GM18508 (cell line): Measurements from ENCODE around the gene LAP3.

Experiments used
- ATAC-seq: cut with Tn5 transposase; IDR thresholded peaks from one replicate; pipeline ENCODE4 v1.9.1; 2021; ENCODE audit warnings: moderate number of reproducible peaks; ENCODE audit not compliant: insufficient read depth, unreplicated experiment

The LAP3 gene

DNA sequence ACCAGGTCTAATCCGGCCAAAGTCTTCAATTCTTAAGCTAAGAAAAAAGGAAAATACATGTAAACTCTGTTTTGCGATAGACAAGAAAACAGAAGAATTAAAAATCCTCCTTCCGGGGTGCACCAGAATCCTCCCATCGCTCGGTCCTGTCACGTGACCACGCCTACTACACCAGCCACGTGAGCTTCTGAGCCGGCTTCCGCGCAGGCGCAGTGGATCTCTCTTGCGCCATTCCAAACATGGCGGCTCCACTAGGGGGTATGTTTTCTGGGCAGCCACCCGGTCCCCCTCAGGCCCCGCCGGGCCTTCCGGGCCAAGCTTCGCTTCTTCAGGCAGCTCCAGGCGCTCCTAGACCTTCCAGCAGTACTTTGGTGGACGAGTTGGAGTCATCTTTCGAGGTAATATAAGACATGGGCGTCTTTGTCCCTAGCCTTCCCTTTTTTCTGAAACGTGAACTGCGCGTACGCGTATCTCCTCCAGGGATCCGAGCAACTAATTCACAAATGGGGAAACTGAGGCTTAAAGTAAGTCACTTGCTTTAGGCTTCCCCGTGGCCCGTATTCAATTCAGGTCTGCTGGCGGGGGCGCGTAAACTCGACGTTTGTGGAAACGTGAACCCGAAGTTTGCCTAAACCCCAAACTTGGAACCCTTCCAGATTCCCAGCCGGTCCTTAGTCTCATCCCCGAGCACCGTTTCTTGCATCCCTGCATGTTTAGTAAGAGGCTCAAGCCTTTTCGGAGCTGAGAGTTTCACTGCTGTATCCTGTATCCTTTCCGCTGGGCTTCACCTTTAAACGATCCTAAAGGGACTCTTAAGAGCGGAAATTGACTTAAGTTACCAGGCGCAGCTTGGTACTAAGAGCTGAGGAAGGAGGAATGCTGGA lies 37.7 kb downstream of the LAP3 start, which contains the start of gene MED28:
Gene MED28, plus strand, starts transcription at position 226 of the 884 bp plus-strand sequence. Its CDS starts 14 bp downstream, at position 240.
- peak; percentile 93 for ATAC-seq

DNA sequence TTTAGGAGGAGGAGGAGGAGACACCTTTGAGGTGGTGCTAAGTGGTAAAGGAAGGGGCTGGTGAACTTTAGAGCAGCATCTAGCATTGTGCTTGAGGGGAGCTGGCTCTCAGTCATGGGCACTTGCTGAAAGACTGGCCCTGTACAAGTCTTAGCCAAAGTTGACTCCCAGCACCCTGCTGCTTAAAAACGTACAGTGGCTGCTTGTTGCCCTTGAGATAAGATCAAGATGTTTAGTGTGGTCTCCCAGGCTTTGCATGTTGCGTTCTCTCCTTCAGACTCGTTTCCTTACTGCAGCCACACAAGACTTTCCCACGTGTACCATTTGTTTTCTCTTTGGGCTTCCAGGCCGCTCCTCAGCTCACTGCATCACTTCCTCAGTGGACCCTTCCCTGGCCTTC lies 39.3 kb downstream of the LAP3 start:
- no peak for ATAC-seq

DNA sequence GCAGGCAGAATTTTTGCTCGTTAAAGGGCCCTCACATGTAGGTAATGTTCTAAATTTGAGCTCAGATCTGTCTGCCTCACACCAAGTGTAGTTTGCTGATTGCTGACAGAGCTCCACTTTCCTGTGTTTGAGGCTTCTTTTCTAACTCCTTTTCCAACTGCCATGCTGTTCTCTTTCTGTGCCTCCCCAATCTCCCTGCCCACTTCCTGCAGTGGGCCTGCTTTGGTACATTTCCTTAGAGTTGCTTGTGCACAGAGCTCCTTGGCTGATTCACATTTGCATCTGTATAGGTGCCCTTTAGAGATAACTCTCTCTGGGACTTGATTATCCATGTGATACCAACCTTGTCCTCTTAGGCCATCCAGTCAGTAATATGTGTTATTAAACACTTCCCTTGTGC lies 41.9 kb downstream of the LAP3 start:
- no peak for ATAC-seq

DNA sequence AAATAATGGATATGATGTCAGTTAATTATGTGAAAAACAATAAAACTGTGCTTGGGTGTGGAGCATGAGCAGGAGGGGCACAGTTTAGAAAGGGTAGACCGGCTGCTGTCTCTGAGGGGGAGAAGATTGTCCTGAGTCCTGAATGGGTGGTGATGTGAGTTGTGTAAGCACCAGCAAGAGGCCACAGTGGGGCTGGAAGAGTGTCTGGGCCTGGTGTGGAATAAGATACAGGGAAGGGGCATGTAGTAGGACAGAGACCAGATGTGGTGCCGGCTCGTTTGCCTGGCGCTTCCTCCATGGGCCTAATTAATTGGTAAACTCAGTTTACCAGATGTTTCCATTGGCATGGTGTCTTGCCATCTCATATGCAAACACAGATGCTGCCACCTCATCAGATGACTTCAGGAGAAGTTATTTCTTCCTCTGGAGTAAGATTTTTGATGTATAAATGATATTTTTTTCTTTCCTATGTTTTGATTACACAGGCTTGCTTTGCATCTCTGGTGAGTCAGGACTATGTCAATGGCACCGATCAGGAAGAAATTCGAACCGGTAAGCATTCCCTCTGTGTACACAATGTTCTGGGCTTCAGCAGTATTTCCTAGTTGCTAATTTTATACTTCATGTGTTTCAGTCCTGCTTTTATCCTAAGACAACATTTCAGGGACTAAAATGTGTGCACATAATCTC lies 42.6 kb downstream of the LAP3 start:
- no peak for ATAC-seq

DNA sequence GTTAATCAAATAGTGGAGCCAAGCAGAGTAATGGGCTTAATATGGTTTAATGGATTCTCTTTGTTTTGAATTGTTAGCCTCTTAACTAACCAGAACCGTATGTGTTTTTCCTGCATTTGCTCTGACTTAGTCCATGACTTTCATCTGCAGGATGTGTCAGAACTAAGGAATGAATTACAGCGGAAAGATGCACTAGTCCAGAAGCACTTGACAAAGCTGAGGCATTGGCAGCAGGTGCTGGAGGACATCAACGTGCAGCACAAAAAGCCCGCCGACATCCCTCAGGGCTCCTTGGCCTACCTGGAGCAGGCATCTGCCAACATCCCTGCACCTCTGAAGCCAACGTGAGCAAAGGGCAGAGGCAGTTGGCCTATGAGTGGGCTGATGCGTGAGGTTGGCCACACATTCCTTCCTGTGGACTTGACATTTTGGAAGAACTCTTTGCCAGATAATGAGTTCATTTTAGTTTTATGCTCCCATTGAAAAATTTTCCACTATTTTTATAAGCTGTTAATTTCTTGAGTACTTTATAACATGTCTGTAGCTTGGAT lies 46.5 kb downstream of the LAP3 start:
- no peak for ATAC-seq

DNA sequence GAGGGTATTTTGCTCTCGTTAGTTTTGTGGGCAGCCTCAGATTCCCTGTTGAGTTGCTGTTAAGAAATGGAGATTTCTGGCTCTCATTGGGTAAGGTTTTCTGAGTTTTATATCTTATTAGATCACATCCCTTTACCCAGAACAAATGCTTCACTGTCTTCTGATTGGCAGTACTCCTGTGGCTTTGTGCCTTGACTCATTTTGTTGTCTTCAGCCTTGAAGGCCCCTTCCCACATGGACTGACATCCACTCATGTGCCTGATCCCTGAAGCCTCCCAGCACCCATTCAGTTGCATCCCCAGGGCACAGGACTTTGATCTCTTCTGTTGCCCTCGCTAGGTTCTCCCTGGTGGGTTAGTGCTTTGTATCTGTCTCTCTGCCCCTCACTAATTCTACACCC lies 47.8 kb downstream of the LAP3 start:
- no peak for ATAC-seq

DNA sequence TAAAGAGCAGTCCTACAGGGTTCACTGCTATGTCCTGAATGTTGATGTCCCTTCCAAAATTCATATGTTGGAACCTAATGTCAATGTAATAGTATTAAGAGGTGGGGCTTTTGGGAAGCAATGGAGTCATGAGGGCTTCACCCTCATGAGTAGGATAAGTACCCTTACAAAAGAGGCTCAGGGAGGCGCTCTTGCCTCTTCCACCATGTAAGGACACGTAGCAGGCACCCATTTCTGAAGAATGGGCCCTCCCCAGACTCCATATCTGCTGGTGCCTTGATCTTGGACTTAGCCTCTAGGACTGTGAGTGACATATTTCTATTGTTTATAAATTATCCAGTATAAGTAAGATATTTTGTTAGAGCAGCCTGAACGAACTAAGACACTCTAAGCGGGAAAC lies 53.2 kb downstream of the LAP3 start:
- no peak for ATAC-seq

DNA sequence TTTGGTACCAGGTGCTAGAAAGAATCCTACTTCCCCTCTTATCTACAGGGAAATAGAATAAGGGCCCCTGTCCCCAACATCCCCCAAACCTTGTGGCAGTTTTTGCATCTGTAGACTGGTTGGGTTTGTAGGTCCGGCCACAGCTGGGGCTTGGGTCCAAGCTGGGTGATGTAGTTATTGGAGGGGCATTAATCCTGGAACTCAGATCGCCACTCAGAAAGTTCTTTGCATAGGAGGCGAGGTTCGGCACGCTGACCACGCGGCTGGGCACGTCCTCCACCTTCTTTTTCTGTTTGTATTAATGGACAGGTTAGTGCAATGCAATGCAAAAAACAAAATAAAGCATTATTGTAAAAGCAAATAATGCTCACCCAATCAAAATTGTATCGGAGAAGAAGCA lies 56.6 kb downstream of the LAP3 start:
- no peak for ATAC-seq

DNA sequence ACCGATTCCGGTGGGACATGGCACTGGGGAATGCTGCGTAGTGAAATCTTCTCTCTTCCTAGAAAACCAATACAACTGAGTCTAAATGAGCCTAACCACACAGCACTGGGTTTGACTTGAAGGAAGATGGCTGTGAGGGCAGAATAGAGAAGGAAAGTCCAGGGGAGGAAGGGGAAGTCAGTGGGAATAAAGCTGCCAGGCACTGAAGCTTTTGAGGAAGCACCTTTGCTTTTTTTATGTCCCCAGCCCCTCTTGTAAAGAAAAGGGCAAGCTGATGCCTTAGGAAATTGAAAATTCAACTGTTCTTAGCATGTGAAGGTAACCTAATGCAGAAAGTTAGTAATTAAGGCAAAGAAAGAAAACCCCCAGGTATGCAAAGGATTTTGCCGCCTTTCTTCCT lies 58.1 kb downstream of the LAP3 start:
- ATAC-seq, result no peak

DNA sequence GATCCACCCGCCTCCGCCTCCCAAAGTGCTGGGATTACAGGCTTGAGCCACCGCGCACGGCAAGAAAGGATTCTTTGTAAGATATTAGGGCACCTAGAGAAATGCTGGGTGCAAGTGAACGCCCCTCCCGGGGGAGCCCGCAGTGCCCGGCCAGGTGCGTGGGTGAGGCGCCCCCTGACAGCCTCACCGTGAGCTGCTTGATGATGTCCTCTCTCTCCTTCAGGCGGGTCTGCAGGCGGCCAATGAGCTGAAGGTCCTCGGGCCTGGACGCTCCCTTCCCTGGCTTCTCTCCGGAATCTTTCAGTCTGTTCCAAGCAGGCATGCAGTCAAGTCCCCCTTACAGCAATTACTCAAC lies 59.3 kb downstream of the LAP3 start:
- ATAC-seq, result no peak

DNA sequence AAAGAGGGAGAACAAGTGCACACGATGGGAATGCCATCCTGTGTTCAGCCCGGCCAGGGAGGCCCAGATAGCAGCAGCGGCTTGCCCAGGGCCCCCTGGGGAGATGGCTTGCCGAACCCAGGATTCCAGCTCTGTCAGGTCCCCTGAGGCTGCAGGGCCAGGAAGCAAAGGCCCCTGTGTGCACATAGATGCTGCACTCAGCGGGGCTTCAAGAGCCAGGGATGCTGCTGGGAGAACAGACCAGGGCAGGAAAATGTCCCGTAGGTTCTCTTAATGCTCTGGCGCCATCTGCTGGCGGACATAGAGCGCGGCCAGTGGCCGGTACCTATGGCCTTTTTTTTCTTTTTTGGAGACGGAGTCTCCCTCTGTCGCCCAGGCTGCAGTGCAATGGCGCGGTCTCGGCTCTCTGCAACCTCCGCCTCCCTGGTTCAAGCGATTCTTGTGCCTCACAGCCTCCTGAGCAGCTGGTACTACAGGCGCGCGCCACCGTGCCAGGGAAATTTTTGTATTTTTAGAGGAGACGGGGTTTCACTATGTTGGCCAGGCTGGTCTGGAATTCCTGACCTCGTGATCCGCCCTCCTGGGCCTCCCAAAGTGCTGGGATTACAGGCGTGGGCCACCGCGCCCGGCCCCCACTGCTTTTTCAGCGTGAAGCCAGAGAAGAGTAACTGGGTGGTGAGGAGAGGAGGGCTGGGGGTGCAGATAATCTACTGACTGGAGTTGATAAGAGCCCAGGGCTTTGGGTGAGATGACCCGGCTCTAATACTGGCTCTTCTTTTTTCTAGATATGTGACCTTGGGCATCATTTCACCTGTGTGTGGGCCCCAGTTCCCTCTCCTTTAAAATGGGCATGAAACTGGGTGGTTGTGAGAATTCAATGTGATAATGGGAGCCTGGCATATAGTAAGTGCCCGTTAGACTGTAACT lies 60.0 kb downstream of the LAP3 start:
- peak; percentile 66 for ATAC-seq

DNA sequence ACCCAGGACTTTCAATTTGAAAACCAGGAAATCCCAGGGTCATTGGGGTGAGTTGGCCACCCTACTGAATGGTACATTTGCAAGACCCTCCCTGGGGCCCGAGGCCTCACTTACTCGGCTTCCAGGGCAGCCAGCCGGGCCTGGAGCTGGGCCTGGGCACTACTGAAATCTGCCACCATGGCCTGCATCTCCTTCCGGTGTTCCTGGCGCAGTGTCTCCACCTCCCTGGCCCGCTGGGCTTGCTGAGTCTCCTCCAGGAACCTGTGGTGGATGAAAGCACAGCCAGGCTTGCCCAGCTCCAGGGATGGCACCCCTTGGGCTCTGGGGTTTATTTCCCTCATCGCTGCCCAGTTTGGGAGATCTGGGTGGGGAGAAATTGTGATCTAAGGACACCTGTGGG lies 62.1 kb downstream of the LAP3 start:
- no peak for ATAC-seq

DNA sequence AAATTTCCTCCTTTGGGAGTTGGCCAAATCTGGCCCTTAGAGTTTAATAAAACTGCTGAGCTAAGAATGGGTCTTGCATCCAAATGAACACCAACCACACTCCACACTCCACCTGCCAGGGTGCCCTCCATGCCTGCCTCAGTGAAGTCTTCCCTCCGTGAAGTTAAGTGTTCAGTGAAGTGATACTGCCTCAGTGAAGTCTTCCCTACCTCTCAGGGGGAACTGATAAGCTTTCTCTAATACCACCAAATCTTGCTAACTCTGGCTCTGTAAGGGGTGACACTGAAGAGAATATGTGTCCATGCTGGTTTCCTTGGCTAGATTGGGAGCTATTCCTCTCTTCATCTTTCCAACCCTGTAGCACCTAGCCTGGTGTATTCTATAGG lies 65.4 kb downstream of the LAP3 start:
- ATAC-seq, result no peak

DNA sequence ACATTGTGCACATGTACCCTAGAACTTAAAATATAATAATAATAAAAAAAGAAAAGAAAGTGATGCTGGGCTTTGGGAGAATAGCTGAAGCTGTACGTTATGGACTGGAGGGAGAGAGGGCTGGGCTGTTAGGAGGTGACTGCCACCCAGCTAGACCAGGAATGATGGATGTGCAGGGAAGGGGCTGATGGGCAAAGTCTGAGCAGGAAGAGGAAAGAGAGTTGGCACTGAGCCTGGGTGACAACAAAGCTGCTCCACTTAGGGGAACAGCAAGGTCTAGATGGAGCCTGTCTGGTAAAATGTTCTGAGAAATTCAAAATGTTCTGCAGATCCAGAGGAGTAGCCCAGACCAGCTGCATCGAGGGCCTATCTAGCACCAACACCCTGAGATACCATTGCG lies 69.7 kb downstream of the LAP3 start:
- ATAC-seq, result no peak

DNA sequence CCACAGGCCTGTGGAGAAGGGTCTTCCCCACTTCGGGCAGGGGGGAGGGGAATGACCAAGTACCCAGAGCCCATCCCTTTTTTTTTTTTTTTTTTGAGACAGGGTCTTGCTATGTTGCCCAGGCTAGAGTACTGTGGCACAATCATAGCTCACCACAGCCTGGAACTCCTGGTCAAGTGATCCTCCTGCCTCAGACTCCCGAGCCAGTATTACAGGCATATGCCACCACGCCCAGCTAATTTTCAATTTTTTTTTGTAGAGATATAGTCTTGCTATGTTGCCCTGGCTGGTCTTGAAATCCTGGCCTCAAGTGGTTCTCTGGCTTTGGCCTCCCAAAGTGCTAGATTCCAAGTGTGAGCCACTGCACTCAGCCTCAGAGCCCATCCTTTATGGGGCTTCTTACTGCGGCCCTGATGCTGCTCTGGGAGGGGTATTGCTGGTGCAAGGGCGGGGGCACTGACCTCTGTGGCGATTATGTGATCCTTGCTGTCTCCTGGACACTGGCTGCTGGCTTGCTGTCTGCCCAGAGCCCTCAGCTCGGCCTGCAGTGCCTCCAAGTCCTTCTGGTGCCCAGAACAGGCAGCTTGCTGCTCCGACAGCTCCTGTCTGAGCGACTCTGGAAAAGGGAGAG lies 70.3 kb downstream of the LAP3 start:
- ATAC-seq, result no peak

DNA sequence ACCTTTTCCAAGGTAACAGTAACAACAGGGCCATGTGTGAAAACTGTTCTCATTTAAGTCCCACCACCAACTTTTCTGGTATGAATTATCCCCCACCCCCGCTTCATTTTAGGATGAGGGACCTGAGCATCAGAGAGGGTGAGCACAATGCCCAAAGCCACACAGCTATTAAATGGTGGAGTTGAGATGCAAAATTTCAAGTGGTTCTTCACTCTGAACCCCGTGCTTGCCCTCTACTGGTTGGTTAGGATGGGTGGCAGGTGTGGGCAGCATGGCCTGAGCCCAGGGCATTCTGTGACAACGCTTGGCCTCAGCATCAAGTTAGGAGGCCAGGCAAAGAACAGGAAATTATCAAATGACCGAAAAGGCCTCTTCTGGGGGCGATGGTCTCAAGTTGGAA lies 70.9 kb downstream of the LAP3 start:
- no peak for ATAC-seq

DNA sequence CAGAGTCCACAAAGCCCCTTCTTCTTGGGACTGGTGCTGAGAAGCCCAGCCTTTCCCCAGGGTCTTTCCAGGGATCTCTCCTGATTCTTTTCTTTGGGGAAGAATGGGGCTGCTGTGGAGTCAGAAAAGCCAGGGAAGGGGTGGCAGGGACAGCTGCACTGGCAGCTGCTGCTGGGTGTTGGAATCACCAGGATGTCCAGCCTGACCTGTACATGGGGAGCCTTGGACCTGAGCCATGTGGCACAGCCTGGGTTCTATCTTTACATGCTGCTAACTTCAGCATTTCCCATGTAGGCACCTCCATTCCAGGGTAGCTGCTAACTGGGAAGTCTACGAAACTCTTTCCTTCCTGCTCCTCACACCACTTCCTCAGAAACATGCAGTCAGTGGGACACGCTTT lies 73.4 kb downstream of the LAP3 start:
- no peak for ATAC-seq

DNA sequence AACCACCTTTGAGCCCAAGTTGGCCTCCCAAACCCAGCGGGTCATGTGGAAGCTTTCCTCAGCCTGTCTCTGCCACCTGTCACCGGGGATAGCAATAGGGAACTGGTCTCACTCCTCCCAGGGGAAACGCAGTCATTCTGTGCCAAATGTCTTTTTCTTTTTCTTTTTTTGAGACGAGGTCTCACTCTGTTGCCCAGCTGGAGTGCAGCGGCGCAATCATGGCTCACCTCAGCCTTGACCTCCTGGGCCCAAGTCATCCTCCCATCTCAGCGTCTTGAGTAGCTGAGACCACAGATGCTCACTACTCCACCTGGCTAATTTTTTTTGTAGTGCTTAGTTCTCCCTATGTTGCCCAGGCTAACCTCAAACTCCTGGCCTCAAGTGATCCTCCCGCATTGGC lies 77.7 kb downstream of the LAP3 start:
- ATAC-seq, result no peak

DNA sequence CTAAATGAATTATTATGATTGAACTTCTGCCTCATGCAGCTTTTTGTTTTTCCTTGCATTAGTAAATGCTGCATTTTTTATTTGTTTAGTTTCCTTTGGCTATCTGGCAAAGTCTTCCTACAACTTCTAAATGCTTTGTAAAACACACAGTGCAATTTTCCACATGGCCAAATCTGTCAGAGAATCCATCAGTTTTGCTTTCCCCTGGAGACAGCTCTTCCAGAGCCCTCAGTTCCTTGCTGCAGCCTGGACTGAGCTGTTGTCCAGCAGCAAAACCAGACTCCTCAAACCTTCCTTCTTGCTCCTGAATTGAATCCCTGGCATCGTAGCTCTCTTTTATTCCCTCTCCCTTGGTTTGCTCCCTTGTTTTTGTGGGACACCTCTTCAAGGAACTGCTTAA lies 80.1 kb downstream of the LAP3 start:
- no peak for ATAC-seq
